Thymus (tissue), 11 donors: ENCODE measurements around the gene UPF1. TPM values are rescaled to one million over a fixed set of nuclear protein-coding genes. Genes with fewer than 3 reads are reported as not detected.
"Not testable (repeated sequence)": the region's sequence is repeated elsewhere in the genome, so short reads cannot be mapped to it uniquely, and the experiment has no call there.

Experiments
- DNase-seq, 9 donors: peaks; one replicate each; pipeline ENCODE4 v3.0.0-alpha.2; 2013; ENCODE audit warnings: low spot score in 9 of 9, low read depth in 6 of 9, missing footprints in 1 of 9
- H3K27ac ChIP-seq, 2 donors: one replicate each; pipeline ENCODE4 v1.5.1; 2013; ENCODE audit warnings: control low read depth in 1 of 2, low read depth in 1 of 2, low read length in 1 of 2, mild to moderate bottlenecking in 1 of 2, moderate library complexity in 1 of 2
- H3K27me3 ChIP-seq, 2 donors: one replicate each; pipeline ENCODE4 v1.5.1; 2013; ENCODE audit warnings: low read length in 1 of 2; ENCODE audit not compliant: control insufficient read depth in 2 of 2, insufficient read depth in 1 of 2
- H3K36me3 ChIP-seq, 2 donors: one replicate each; pipeline ENCODE4 v1.5.1; 2013; ENCODE audit warnings: low read length in 1 of 2, mild to moderate bottlenecking in 1 of 2, moderate library complexity in 1 of 2; ENCODE audit not compliant: control insufficient read depth in 2 of 2, insufficient read depth in 2 of 2
- H3K4me1 ChIP-seq, 2 donors: one replicate each; pipeline ENCODE4 v1.5.1; 2013; ENCODE audit warnings: low read length in 2 of 2; ENCODE audit not compliant: control insufficient read depth in 2 of 2, insufficient read depth in 2 of 2
- H3K4me3 ChIP-seq, 2 donors: one replicate each; pipeline ENCODE4 v1.5.1; 2013; ENCODE audit warnings: low read length in 2 of 2, control low read depth in 1 of 2, mild to moderate bottlenecking in 1 of 2
- H3K9me3 ChIP-seq, 2 donors: one replicate each; pipeline ENCODE4 v1.5.1; 2013; ENCODE audit warnings: low read length in 1 of 2, mild to moderate bottlenecking in 1 of 2; ENCODE audit not compliant: control insufficient read depth in 2 of 2, insufficient read depth in 1 of 2
- WGBS: extraction: QIAGEN DNeasy Blood & Tissue Kit; methylation state at CpG from one replicate; pipeline ENCODE4 v1.1.7; 2013; 5-methylcytosine and 5-hydroxymethylcytosine counted together
- polyA plus RNA-seq: library from polyadenylated mRNA; stranded (reverse); fragments of 200-250 nt; gene quantifications from one replicate; pipeline ENCODE4 v1.2.3, GENCODE V29; 2013
- total RNA-seq: library from RNA; stranded (reverse); fragments of 120-200 nt; gene quantifications from one replicate; pipeline ENCODE4 v1.2.4, GENCODE V29; 2013
- donor health status: healthy.

UPF1 gene
- total and polyA plus RNA-seq, 2 donors, result 25.4 to 61.0 TPM

GRCh38 chr19:18804643-18805042 lies 27.1 kb upstream of the UPF1 start:
- Histone ChIP-seq H3K4me1 (no peaks in the 10 kb centered on the region), H3K9me3 (no peaks in the 10 kb centered on the region), H3K36me3 (no peaks in the 10 kb centered on the region), H3K27ac (no peak overlapping the region), H3K27me3 (peaks cover 0 to 41% of the 10 kb centered on the region in 2 donors), H3K4me3 (no peak overlapping the region)
- DNase-seq, result no peak
- WGBS, result 99% methylated on average over 8 of the region's 8 CpGs

DNA sequence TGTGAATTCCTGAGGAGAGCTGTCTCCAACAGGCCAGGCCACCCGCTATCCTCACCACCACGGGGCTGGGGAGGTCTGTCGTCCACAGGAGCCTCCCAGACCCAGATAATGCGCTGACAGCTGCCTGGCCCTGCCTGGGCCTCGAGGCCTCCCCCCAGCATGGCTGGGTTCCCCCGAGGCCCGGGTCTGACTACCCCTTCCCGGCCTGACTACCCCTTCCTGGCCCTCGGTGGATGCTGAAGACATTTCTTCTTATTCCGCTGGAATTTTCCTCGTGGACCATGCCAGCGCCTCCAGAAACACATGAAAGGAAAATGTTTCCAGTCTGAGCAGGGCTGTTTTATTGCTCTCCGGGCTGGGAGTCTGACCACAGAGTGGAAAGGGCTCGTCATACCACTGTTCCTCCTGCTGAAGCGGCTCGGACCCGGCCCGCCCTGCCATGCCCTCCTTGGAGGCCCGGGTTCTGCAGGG lies 23.9 kb upstream of the UPF1 start:
- H3K4me1 ChIP-seq, result no peaks in the 10 kb centered on the region
- no peak overlapping the region for H3K27ac ChIP-seq
- no peaks in the 10 kb centered on the region for H3K36me3 ChIP-seq
- H3K4me3 ChIP-seq, result no peak overlapping the region
- H3K9me3 ChIP-seq, result no peaks in the 10 kb centered on the region
- H3K27me3 ChIP-seq, result peaks cover 0 to 40% of the 10 kb centered on the region in 2 donors
- no peak for DNase-seq
- WGBS, result 91% methylated on average over 19 of the region's 19 CpGs

DNA sequence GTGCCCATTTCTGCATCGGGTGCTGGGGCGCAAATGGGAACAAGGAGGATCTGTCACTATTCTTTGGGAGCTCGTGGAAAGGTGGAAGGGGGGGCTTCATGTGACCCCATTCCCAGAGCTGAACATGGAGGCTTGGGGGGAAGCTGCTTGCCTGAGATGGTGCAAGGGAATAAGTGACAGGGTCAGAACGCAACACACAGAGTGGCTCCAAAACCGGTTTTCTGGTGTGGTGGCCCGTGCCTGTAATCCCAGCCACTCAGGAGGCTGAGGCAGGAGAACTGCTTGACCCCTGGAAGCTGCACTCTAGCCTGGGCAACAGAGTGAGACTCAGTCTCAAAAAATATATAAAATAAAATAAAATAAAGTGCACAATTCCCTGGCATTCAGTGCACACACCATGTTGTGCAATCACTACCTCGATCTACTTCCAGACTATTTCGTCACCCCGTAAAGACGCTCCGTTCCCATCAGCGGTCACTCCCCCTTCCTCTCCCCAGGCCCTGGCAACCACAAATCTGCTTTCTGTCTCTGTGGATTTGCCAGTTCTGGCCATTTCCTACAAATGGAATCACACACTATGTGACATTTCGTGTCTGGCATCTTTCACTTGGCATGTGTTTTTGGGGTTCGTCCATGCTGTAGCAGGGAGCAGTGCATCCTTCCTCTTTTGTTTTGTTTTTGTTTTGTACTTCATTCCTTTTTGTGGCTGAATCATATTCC lies 22.4 kb upstream of the UPF1 start:
- H3K9me3 ChIP-seq, result no peaks in the 10 kb centered on the region
- no peak overlapping the region for H3K27ac ChIP-seq
- DNase-seq, result no peak
- no peaks in the 10 kb centered on the region for H3K4me1 ChIP-seq
- WGBS, result 48% methylated on average over 14 of the region's 14 CpGs
- peaks cover 0 to 42% of the 10 kb centered on the region in 2 donors for H3K27me3 ChIP-seq
- no peak overlapping the region for H3K4me3 ChIP-seq
- no peaks in the 10 kb centered on the region for H3K36me3 ChIP-seq

GRCh38 chr19:18811638-18812037 lies 20.1 kb upstream of the UPF1 start:
- not testable (repeated sequence) for H3K36me3 ChIP-seq, H3K27ac ChIP-seq, H3K4me3 ChIP-seq, DNase-seq, H3K9me3 ChIP-seq, H3K4me1 ChIP-seq
- WGBS, result 93% methylated on average over 5 of the region's 5 CpGs
- peaks cover 0 to 41% of the 10 kb centered on the region in 2 donors for H3K27me3 ChIP-seq

DNA sequence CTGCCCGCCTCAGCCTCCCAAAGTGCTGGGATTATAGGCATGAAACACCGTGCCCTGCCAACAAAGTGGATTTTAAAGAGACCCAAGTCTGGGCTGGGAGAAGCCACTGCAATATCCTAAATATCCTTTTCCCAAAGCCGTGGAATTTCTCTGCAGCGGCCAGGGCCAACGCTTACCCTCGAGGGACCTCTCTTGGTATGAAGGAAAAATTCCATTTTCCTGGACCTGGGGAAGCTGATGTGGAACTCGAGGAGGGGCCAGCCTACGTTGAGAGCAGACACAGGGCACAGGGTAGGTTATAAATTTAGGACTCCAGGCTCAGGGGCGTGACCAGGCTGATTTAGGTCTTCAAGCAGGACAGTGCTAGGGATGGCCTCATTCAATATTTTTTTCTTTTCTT lies 17.7 kb upstream of the UPF1 start:
- H3K4me1 ChIP-seq, result no peaks in the 10 kb centered on the region
- WGBS, result 87% methylated on average over 9 of the region's 9 CpGs
- H3K4me3 ChIP-seq, result no peak overlapping the region
- H3K36me3 ChIP-seq, result no peaks in the 10 kb centered on the region
- H3K27me3 ChIP-seq, result peaks cover 0 to 26% of the 10 kb centered on the region in 2 donors
- H3K9me3 ChIP-seq, result no peaks in the 10 kb centered on the region
- H3K27ac ChIP-seq, result no peak overlapping the region
- DNase-seq, result no peak

GRCh38 chr19:18815673-18816072 lies 16.1 kb upstream of the UPF1 start:
- Histone ChIP-seq H3K4me1 (no peaks in the 10 kb centered on the region), H3K9me3 (no peaks in the 10 kb centered on the region), H3K36me3 (no peaks in the 10 kb centered on the region), H3K27me3 (peaks cover 0 to 19% of the 10 kb centered on the region in 2 donors), H3K4me3 (no peak overlapping the region), H3K27ac (no peak overlapping the region)
- 94% methylated on average over 5 of the region's 5 CpGs for WGBS
- DNase-seq, result no peak

- peaks cover 0 to 13% of the 10 kb centered on the region in 2 donors for H3K27me3 ChIP-seq
- not testable (repeated sequence) for H3K27ac ChIP-seq, H3K4me3 ChIP-seq, H3K9me3 ChIP-seq, H3K4me1 ChIP-seq, H3K36me3 ChIP-seq, DNase-seq
- WGBS, result over 99% methylated on average over 4 of the region's 4 CpGs
Measured at GRCh38 chr19:18816645-18817044, 15.1 kb upstream of the UPF1 start.

DNA sequence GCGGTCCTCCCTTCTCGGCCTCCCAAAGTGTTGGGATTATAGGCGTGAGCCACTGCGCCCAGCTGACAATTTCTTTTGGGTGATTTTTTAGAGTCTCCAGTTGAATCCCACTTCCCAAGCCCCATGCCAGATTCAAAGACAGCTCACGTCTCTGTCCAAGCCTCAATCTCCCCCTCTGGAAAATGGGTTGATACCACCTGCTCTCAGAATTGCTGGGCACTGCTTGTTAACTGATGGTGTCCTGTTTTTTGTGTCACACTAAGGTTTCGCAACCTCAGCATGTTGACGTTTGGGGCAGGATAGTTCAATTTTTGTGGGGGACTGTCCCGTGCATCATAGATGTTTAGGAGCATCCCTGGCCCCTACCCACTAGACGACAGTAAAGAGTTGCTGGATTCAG lies 14.2 kb upstream of the UPF1 start:
- H3K27me3 ChIP-seq, result peaks cover 0 to 8% of the 10 kb centered on the region in 2 donors
- no peak for DNase-seq
- H3K4me3 ChIP-seq, result no peak overlapping the region
- H3K27ac ChIP-seq, result no peak overlapping the region
- H3K36me3 ChIP-seq, result no peaks in the 10 kb centered on the region
- WGBS, result 92% methylated on average over 9 of the region's 9 CpGs
- no peaks in the 10 kb centered on the region for H3K9me3 ChIP-seq
- no peaks in the 10 kb centered on the region for H3K4me1 ChIP-seq

- Histone ChIP-seq H3K9me3 (peaks cover 1 to 10% of the 10 kb centered on the region in 2 donors), H3K27ac (no peak overlapping the region), H3K4me3 (no peak overlapping the region), H3K4me1 (peaks cover 5 to 7% of the 10 kb centered on the region in 2 donors), H3K36me3 (peaks cover 0 to 3% of the 10 kb centered on the region in 2 donors), H3K27me3 (peaks cover 0 to 6% of the 10 kb centered on the region in 2 donors)
- DNase-seq, result no peak
- 68% methylated on average over 6 of the region's 6 CpGs for WGBS
Measured at GRCh38 chr19:18828786-18829185, 3.0 kb upstream of the UPF1 start.
